Kidney (tissue), 14 donors: ENCODE measurements around the gene PRAC1. TPM values are rescaled to one million over a fixed set of nuclear protein-coding genes. Genes with fewer than 3 reads are reported as not detected.

Experiments used
- DNase-seq, 5 donors: peaks; one replicate each; pipeline ENCODE4 v3.0.0-alpha.2; 2013 to 2020
- FAIRE-seq: peaks from 2 replicates; lab custom pipeline; 2012; peaks lifted over from hg19 to GRCh38; lab: Jason Lieb, UNC
- H3K27ac ChIP-seq, 2 donors: one replicate each; pipeline ENCODE4 v1.7.0; 2013; ENCODE audit warnings: low read depth in 2 of 2, low read length in 2 of 2, inconsistent platforms in 1 of 2
- H3K27me3 ChIP-seq: one replicate; pipeline ENCODE4 v1.7.1; 2013; ENCODE audit warnings: low read length, inconsistent platforms; ENCODE audit not compliant: control insufficient read depth, insufficient read depth
- H3K36me3 ChIP-seq, 3 donors: one replicate each; pipeline versions ENCODE4 v1.7.0 to v1.7.1; 2013; ENCODE audit warnings: low read length in 3 of 3, control low read depth in 1 of 3, inconsistent platforms in 1 of 3; ENCODE audit not compliant: insufficient read depth in 3 of 3, control insufficient read depth in 2 of 3
- H3K4me1 ChIP-seq, 3 donors: one replicate each; pipeline versions ENCODE4 v1.7.0 to v1.7.1; 2013; ENCODE audit warnings: low read length in 3 of 3, inconsistent platforms in 1 of 3, low read depth in 1 of 3; ENCODE audit not compliant: control insufficient read depth in 2 of 3, insufficient read depth in 2 of 3
- H3K4me3 ChIP-seq, 3 donors: one replicate each; pipeline versions ENCODE4 v1.7.0 to v1.8.1; 2013; ENCODE audit warnings: low read length in 3 of 3, control low read depth in 1 of 3, inconsistent platforms in 1 of 3
- H3K9ac ChIP-seq, 3 donors: one replicate each; pipeline versions ENCODE4 v1.7.0 to v1.7.1; 2013; ENCODE audit warnings: low read length in 3 of 3, control low read depth in 1 of 3, inconsistent platforms in 1 of 3
- H3K9me3 ChIP-seq, 3 donors: one replicate each; pipeline versions ENCODE4 v1.7.0 to v1.7.1; 2013; ENCODE audit warnings: low read length in 3 of 3, control low read depth in 1 of 3, inconsistent platforms in 1 of 3; ENCODE audit not compliant: control insufficient read depth in 2 of 3, insufficient read depth in 1 of 3
- intact Hi-C: fragments of 100-400 bp; cut with DNase I; formaldehyde crosslinking; loops from one replicate; pipeline ENCODE4 v1.11.1; 2022
- polyA plus RNA-seq: library from polyadenylated mRNA; stranded (reverse); fragments of 350-450 nt; fragmentation: Illumina TruSeq; extraction: RNeasy Lipid Tissue Mini Kit (QIAGEN cat#74804); gene quantifications from one replicate; pipeline ENCODE4 v1.2.3, GENCODE V29; 2014; ENCODE audit warnings: low read depth, low replicate concordance; ENCODE audit not compliant: insufficient read depth
- total RNA-seq: library from RNA; stranded (reverse); fragmentation: NEBNext Ultra II Directional; extraction: Animal tissue kit (Norgen Biotek cat#: 25700); gene quantifications from one replicate; pipeline ENCODE4 v1.2.1, GENCODE V29; 2021
- TF ChIP-seq, protein P1 (sequence below): IDR thresholded peaks from 3 replicates; pipeline ENCODE4 v1.5.1; 2012; ENCODE audit warnings: mild to moderate bottlenecking, moderate library complexity, borderline replicate concordance; ENCODE audit not compliant: insufficient read depth; ENCODE audit errors: extremely low read depth
- donor health status: control.
- donor health status: control.
- donor health status: control.
- donor health status: control.
- donor health status: control.
- donor health status: DM: yes; HTN: yes; CAD: no.
- donor health status: Normal renal cell carcinoma (clear cell type).

Gene PRAC1
- total and polyA plus RNA-seq, 2 donors from 2014 or later = not detected

- Histone ChIP-seq H3K9me3 (no peaks in the 10 kb centered on the region), H3K27me3 (peaks cover 74% of the 10 kb centered on the region), H3K4me1 (peaks cover 0 to 2% (median 0%) of the 10 kb centered on the region in 3 donors), H3K27ac (no peak overlapping the region), H3K36me3 (no peaks in the 10 kb centered on the region), H3K4me3 (no peak overlapping the region), H3K9ac (no peak overlapping the region)
- no peak for FAIRE-seq
- TF ChIP-seq, protein P1, sequence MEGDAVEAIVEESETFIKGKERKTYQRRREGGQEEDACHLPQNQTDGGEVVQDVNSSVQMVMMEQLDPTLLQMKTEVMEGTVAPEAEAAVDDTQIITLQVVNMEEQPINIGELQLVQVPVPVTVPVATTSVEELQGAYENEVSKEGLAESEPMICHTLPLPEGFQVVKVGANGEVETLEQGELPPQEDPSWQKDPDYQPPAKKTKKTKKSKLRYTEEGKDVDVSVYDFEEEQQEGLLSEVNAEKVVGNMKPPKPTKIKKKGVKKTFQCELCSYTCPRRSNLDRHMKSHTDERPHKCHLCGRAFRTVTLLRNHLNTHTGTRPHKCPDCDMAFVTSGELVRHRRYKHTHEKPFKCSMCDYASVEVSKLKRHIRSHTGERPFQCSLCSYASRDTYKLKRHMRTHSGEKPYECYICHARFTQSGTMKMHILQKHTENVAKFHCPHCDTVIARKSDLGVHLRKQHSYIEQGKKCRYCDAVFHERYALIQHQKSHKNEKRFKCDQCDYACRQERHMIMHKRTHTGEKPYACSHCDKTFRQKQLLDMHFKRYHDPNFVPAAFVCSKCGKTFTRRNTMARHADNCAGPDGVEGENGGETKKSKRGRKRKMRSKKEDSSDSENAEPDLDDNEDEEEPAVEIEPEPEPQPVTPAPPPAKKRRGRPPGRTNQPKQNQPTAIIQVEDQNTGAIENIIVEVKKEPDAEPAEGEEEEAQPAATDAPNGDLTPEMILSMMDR = no peak
- DNase-seq = peak in 1 of 5 donors; percentile 33
- intact Hi-C loops = no loop called here
These were observed 32.4 kb upstream of the PRAC1 start for GRCh38 chr17:48754500-48755261.

DNA sequence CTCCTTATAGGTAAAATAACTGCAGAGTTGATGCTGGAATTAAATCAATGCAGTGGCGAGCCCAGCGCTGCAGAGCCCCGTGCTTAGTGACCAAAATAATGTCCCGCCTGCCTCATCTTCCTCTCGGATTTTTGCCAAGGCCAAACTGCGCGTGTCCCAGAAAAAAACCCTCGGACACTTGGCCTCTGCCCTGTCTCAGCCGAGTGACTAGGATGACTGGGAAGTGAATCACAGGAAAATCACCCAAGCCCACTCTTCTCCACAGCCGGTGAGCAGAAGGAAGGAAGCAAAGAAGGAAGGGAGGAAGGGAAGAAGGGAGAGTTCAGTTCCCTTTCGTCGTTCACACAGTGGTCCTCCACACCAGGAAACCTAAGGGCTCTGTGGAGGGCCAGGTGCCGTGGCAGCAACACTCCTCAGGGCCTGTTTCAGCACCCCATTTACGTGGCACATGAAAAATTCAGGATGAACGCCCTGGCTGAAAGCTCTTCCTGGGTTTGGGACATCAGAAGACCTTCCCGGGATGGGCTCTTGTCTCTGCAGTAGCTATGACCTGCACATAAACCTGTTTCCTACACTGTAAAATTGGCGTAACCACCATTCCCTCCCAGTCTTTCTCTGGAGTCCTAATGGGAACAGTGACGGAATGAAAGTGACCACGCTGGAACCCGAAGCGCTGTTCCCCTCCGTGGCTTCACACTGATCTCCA lies 31.6 kb upstream of the PRAC1 start:
- Histone ChIP-seq H3K4me1 (peaks cover 0 to 2% (median 0%) of the 10 kb centered on the region in 3 donors), H3K27me3 (peaks cover 81% of the 10 kb centered on the region), H3K9ac (no peak overlapping the region), H3K4me3 (no peak overlapping the region), H3K27ac (no peak overlapping the region), H3K36me3 (no peaks in the 10 kb centered on the region), H3K9me3 (no peaks in the 10 kb centered on the region)
- DNase-seq (no peak), FAIRE-seq (no peak)
- TF ChIP-seq, protein P1 = no peak
- intact Hi-C loops = no loop called here

- TF ChIP-seq, protein P1 = no peak
- no peak overlapping the region for H3K4me3 ChIP-seq
- H3K36me3 ChIP-seq = no peaks in the 10 kb centered on the region
- FAIRE-seq = no peak
- no peak overlapping the region for H3K9ac ChIP-seq
- H3K9me3 ChIP-seq = no peaks in the 10 kb centered on the region
- peaks cover 0 to 2% (median 0%) of the 10 kb centered on the region in 3 donors for H3K4me1 ChIP-seq
- peaks cover 91% of the 10 kb centered on the region for H3K27me3 ChIP-seq
- intact Hi-C loops = no loop called here
- H3K27ac ChIP-seq = no peak overlapping the region
- no peak for DNase-seq
These were observed 30.3 kb upstream of the PRAC1 start for GRCh38 chr17:48752399-48753288.
